ENCODE results near the gene BIVM. TPM values are rescaled to one million over a fixed set of nuclear protein-coding genes. Genes with fewer than 3 reads are reported as not detected.

The BIVM gene
- total RNA-seq, 2 experiments from 2014 or later = 29.3 to 42.3 TPM

GRCh38 chr13:102856557-102856956 is 57.6 kb downstream of the BIVM start:
- Mint-ChIP-seq H3K27ac (no peak overlapping the region), H3K4me1 (peaks cover 28% of the 10 kb centered on the region), H3K9me3 (ENCODE audit: low read depth) (no peaks in the 10 kb centered on the region), H3K27me3 (no peaks in the 10 kb centered on the region), H3K4me3 (no peak overlapping the region), H3K36me3 (peaks cover 53% of the 10 kb centered on the region)
- CTCF ChIA-PET = interaction anchor here (1.4 to 2.2 kb wide), 2 partner anchors 14 to 277 kb away, joined by 4 to 10 read pairs; no protein-coding TSS in a partner anchor
- ATAC-seq = no peak
- DNase-seq = no peak

GRCh38 chr13:102862624-102863210 is 63.8 kb downstream of the BIVM start:
- H3K4me3 Mint-ChIP-seq = no peak overlapping the region
- DNase-seq (no peak), ATAC-seq (no peak)
- peaks cover 57% of the 10 kb centered on the region for H3K36me3 Mint-ChIP-seq
- H3K27me3 Mint-ChIP-seq = no peaks in the 10 kb centered on the region
- H3K4me1 Mint-ChIP-seq = peaks cover 2% of the 10 kb centered on the region
- no peaks in the 10 kb centered on the region for H3K9me3 Mint-ChIP-seq (ENCODE audit: low read depth)
- H3K27ac Mint-ChIP-seq = no peak overlapping the region
- CTCF ChIA-PET = interaction anchor here (1.6 kb wide), 1 partner anchor 8 kb away, joined by 11 read pairs; no protein-coding TSS in a partner anchor

GRCh38 chr13:102863590-102863989 is 64.7 kb downstream of the BIVM start:
- CTCF ChIA-PET = interaction anchor here (1.5 kb wide), 1 partner anchor 16 kb away, joined by 4 read pairs; no protein-coding TSS in a partner anchor
- H3K36me3 Mint-ChIP-seq = peaks cover 59% of the 10 kb centered on the region
- ATAC-seq (no peak), DNase-seq (no peak)
- no peaks in the 10 kb centered on the region for H3K9me3 Mint-ChIP-seq (ENCODE audit: low read depth)
- peaks cover 2% of the 10 kb centered on the region for H3K4me1 Mint-ChIP-seq
- no peak overlapping the region for H3K4me3 Mint-ChIP-seq
- no peak overlapping the region for H3K27ac Mint-ChIP-seq
- no peaks in the 10 kb centered on the region for H3K27me3 Mint-ChIP-seq

- H3K27me3 Mint-ChIP-seq = no peaks in the 10 kb centered on the region
- no peaks in the 10 kb centered on the region for H3K9me3 Mint-ChIP-seq (ENCODE audit: low read depth)
- CTCF ChIA-PET = no interaction called here
- H3K27ac Mint-ChIP-seq = no peak overlapping the region
- H3K4me3 Mint-ChIP-seq = no peak overlapping the region
- DNase-seq (no peak), ATAC-seq (no peak)
- peaks cover 34% of the 10 kb centered on the region for H3K4me1 Mint-ChIP-seq
- peaks cover 54% of the 10 kb centered on the region for H3K36me3 Mint-ChIP-seq
These were observed 69.5 kb downstream of the BIVM start for GRCh38 chr13:102868366-102868936.

- peaks cover 53% of the 10 kb centered on the region for H3K36me3 Mint-ChIP-seq
- H3K4me3 Mint-ChIP-seq = no peak overlapping the region
- ATAC-seq = peak; percentile 10
These were observed 71.2 kb downstream of the BIVM start for GRCh38 chr13:102869948-102870676.

GRCh38 chr13:102870677-102871415 is 71.9 kb downstream of the BIVM start:
- H3K4me1 Mint-ChIP-seq = peaks cover 40% of the 10 kb centered on the region
- DNase-seq (peak; percentile 69), ATAC-seq (peak; percentile 66)
- CTCF ChIA-PET = interaction anchor here (0.8 to 2.1 kb wide), 25 partner anchors 9 to 305 kb away, joined by 3 to 15 read pairs (median 5); partner anchors contain the start of genes ERCC5 and TPP2
- H3K4me3 Mint-ChIP-seq = no peak overlapping the region
- H3K36me3 Mint-ChIP-seq = peaks cover 55% of the 10 kb centered on the region
- H3K9me3 Mint-ChIP-seq (ENCODE audit: low read depth) = no peaks in the 10 kb centered on the region
- H3K27me3 Mint-ChIP-seq = no peaks in the 10 kb centered on the region
- no peak overlapping the region for H3K27ac Mint-ChIP-seq

More at GRCh38 chr13:102869948-102870676, 71.2 kb downstream of the BIVM start:
- Mint-ChIP-seq H3K27me3 (no peaks in the 10 kb centered on the region), H3K27ac (peak overlapping the region; percentile 54), H3K9me3 (ENCODE audit: low read depth) (no peaks in the 10 kb centered on the region), H3K4me1 (peaks cover 40% of the 10 kb centered on the region)
- no peak for DNase-seq
- CTCF ChIA-PET = interaction anchor here (0.8 to 2.1 kb wide), 25 partner anchors 8 to 304 kb away, joined by 3 to 15 read pairs (median 5); partner anchors contain the start of genes ERCC5 and TPP2

GRCh38 chr13:102872131-102872530 is 73.2 kb downstream of the BIVM start:
- Mint-ChIP-seq H3K36me3 (peaks cover 59% of the 10 kb centered on the region), H3K9me3 (ENCODE audit: low read depth) (no peaks in the 10 kb centered on the region), H3K27me3 (no peaks in the 10 kb centered on the region), H3K4me3 (no peak overlapping the region), H3K27ac (peak overlapping the region; percentile 55), H3K4me1 (peaks cover 40% of the 10 kb centered on the region)
- no peak for ATAC-seq
- no peak for DNase-seq
- CTCF ChIA-PET = no interaction called here

- CTCF ChIA-PET = no interaction called here
- DNase-seq (peak; percentile 43), ATAC-seq (peak; percentile 40)
- peaks cover 38% of the 10 kb centered on the region for H3K4me1 Mint-ChIP-seq
- no peak overlapping the region for H3K4me3 Mint-ChIP-seq
- H3K27me3 Mint-ChIP-seq = no peaks in the 10 kb centered on the region
- no peaks in the 10 kb centered on the region for H3K9me3 Mint-ChIP-seq (ENCODE audit: low read depth)
- H3K27ac Mint-ChIP-seq = peak overlapping the region; percentile 55
- peaks cover 56% of the 10 kb centered on the region for H3K36me3 Mint-ChIP-seq
These were observed 73.6 kb downstream of the BIVM start for GRCh38 chr13:102872531-102872930.

- H3K27me3 Mint-ChIP-seq = no peaks in the 10 kb centered on the region
- DNase-seq (no peak), ATAC-seq (peak; percentile 43)
- CTCF ChIA-PET = no interaction called here
- no peaks in the 10 kb centered on the region for H3K9me3 Mint-ChIP-seq (ENCODE audit: low read depth)
- peaks cover 51% of the 10 kb centered on the region for H3K36me3 Mint-ChIP-seq
- no peak overlapping the region for H3K4me3 Mint-ChIP-seq
- no peak overlapping the region for H3K27ac Mint-ChIP-seq
- H3K4me1 Mint-ChIP-seq = peaks cover 38% of the 10 kb centered on the region
These were observed 74.7 kb downstream of the BIVM start for GRCh38 chr13:102873653-102874052.

GRCh38 chr13:102875256-102875655 is 76.3 kb downstream of the BIVM start:
- H3K36me3 Mint-ChIP-seq = peaks cover 41% of the 10 kb centered on the region

GRCh38 chr13:102877303-102877702 is 78.4 kb downstream of the BIVM start:
- no peak for ATAC-seq
- Mint-ChIP-seq H3K27ac (no peak overlapping the region), H3K4me1 (peaks cover 17% of the 10 kb centered on the region), H3K4me3 (no peak overlapping the region), H3K27me3 (no peaks in the 10 kb centered on the region), H3K9me3 (ENCODE audit: low read depth) (no peaks in the 10 kb centered on the region), H3K36me3 (peaks cover 31% of the 10 kb centered on the region)
- DNase-seq = no peak
- CTCF ChIA-PET = no interaction called here

More at GRCh38 chr13:102875256-102875655, 76.3 kb downstream of the BIVM start:
- H3K4me3 Mint-ChIP-seq = no peak overlapping the region
- no peak for DNase-seq
- CTCF ChIA-PET = interaction anchor here (1.4 kb wide), 1 partner anchor 48 kb away, joined by 3 read pairs; no protein-coding TSS in a partner anchor
- ATAC-seq = no peak
- H3K27ac Mint-ChIP-seq = no peak overlapping the region
- H3K27me3 Mint-ChIP-seq = no peaks in the 10 kb centered on the region
- peaks cover 32% of the 10 kb centered on the region for H3K4me1 Mint-ChIP-seq
- H3K9me3 Mint-ChIP-seq (ENCODE audit: low read depth) = no peaks in the 10 kb centered on the region

GRCh38 chr13:102878481-102878880 is 79.6 kb downstream of the BIVM start:
- Mint-ChIP-seq H3K36me3 (peaks cover 30% of the 10 kb centered on the region), H3K4me3 (no peak overlapping the region)
- ATAC-seq = no peak

More at GRCh38 chr13:102878481-102878880, 79.6 kb downstream of the BIVM start:
- Mint-ChIP-seq H3K9me3 (ENCODE audit: low read depth) (no peaks in the 10 kb centered on the region), H3K27ac (no peak overlapping the region), H3K4me1 (peaks cover 6% of the 10 kb centered on the region), H3K27me3 (no peaks in the 10 kb centered on the region)
- CTCF ChIA-PET = no interaction called here
- DNase-seq = no peak
